Transverse colon (tissue), 4 donors: ENCODE measurements around the gene MBD3L4.

Experiments used
- CTCF ChIP-seq, 5 experiments: fragments of 200-600 bp in 3 of 5; fragments of 450-650 bp in 2 of 5; sonication (generic) in 3 of 5; IDR thresholded peaks; 1 replicate in 2 of 5; 2 replicates in 3 of 5; pipeline ENCODE4 v1.5.1; 2016 to 2017; ENCODE audit warnings: antibody characterized with exemption in 5 of 5, inconsistent platforms in 3 of 5, mild to moderate bottlenecking in 2 of 5, moderate library complexity in 1 of 5
- POLR2AphosphoS5 ChIP-seq, 3 donors: sonication (generic); formaldehyde crosslinking; IDR thresholded peaks; one replicate each; pipeline ENCODE4 v1.6.1; 2016; ENCODE audit warnings: antibody characterized with exemption in 3 of 3

- no peak for TF ChIP-seq CTCF (IDR thresholded peaks at IDR 0.05)
- no peak for TF ChIP-seq POLR2AphosphoS5 (IDR thresholded peaks at IDR 0.05)
Observed at GRCh38 chr19:7083076-7083956, 43.3 kb upstream of the MBD3L4 start.
